Measurements from ENCODE around the gene CDK18.

The CDK18 gene

DNA sequence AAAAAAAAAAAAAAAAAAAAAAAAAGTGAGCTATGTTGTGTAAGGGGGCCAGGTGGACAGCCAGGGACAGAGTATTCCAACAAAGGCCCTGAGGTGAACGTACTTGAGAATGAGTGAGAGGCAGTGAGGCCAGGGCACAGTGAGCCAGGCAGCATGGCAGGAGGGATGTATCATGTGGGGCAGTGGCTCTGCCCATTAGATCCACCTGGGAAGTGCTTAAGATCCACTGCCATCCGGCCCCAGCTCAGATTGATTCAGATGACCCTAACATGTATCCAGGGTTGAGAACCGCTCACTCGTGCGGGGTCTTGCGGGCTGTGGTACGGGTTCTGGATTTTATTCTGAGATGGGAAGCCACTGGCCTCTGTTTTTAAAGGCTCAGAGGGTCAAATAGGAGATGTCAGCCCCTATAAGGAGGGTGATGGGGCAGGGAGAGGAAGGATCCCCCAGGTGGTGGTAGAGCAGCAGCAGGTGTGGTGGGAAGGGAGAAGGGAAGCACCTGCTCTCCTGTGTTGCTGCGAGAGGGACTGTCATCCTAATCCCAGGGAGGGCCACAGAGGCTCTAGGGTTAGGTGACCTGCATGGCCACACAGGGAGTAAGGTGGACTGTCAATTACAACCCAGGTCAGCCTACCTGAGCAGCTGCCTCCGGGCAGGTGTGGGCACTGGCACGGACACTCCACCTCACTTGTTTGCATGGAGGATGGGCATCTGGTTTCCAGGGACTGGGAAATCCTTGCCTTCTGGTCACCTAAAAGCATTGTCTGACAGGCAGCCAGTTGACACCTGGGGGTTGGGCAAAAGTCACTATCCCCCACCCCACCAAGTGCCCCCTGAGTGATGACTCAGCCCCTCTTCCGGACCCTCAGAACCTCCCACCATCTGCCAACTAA lies 31.6 kb downstream of the CDK18 start:
- no peak for DNase-seq (ENCODE audit: low read depth in 1 of 2, low spot score in 1 of 2)

DNA sequence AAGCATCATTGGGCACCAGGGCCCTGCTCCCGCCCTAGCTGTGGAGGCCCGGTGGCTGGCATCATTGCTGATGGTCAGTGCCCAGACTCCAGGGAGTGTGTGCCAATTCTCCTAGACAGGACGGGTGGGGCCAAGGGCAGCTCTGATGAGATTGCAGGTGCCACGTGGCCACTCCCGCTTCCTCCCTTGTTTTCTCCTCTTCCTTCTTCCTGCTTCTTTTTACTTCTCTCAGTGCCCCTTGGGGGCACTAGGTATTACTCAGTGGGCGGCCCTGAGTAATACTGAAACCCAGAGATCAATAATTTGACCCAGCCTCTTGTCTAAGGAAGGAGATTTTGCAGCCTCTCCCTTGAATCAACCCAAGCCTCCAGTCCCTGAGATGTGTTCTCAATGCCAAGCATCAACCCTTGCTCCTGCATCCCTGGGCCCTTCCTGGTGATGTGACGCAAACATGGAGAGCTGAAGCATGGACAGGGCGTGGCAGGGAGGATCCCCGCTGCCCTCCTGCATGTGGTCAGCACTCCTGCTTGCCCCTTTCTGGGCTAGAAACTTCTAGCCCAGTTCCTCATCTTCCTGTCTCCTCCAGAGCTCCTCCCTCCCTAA lies 32.4 kb downstream of the CDK18 start:
- DNase-seq (ENCODE audit: low read depth in 1 of 2, low spot score in 1 of 2): no peak

- no peak for DNase-seq (ENCODE audit: low read depth in 1 of 2, low spot score in 1 of 2)
Observed at GRCh38 chr1:205537386-205538018, 33.0 kb downstream of the CDK18 start.

GRCh38 chr1:205538235-205538840 lies 33.9 kb downstream of the CDK18 start:
- no peak for DNase-seq (ENCODE audit: low read depth in 1 of 2, low spot score in 1 of 2)

GRCh38 chr1:205541161-205541886 lies 36.9 kb downstream of the CDK18 start:
- DNase-seq (ENCODE audit: low read depth in 1 of 2, low spot score in 1 of 2): no peak

GRCh38 chr1:205542367-205542766 lies 37.9 kb downstream of the CDK18 start:
- DNase-seq (ENCODE audit: low read depth in 1 of 2, low spot score in 1 of 2): no peak

DNA sequence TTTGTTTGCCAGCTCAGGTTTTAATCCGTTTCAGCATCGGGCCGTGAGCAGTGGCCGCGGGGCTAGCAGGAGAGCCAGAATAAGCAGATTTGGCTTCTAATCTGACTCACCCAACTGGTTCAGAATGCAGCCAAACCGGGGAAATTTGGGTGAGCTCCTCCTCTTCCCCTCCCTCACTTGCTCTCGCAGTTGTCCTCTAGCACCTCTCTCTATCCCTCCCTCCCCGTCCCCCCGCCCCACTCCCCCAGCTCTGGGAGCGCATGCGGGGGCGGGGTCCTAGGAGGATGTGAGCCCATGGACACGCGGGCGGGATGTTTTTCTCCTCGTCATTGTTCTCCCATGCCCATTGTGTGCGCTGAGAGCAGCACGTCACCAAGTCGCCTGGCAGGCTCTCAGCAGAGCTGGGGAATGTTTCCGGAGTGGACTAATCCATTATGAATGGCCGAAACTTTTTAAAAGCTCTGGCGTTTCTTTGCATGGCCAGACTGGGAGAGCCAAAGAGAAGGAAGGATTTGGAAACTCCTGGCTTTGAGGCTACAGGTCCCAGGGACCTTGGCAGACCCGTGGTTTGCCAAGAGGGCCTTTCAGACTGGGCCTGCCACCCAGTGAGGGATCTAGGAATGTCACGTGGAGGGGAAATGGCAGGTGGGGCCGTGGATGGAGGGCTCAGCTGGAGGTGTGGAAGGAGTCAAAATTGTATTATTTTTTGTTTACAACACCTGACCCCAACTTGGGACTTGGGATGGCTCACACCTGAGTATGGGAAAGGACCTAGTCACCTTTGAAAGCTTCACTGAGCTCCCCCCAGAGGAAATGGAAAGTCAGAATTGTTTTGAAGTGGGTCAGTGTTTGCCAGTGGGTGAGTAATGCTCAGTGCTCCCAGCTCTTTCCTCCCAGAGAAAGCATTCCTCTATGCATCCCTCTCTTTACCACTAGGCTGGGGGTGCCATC lies 39.2 kb downstream of the CDK18 start:
- no peak for DNase-seq (ENCODE audit: low read depth in 1 of 2, low spot score in 1 of 2)

GRCh38 chr1:205545001-205545919 lies 40.8 kb downstream of the CDK18 start:
- no peak for DNase-seq (ENCODE audit: low read depth in 1 of 2, low spot score in 1 of 2)

DNA sequence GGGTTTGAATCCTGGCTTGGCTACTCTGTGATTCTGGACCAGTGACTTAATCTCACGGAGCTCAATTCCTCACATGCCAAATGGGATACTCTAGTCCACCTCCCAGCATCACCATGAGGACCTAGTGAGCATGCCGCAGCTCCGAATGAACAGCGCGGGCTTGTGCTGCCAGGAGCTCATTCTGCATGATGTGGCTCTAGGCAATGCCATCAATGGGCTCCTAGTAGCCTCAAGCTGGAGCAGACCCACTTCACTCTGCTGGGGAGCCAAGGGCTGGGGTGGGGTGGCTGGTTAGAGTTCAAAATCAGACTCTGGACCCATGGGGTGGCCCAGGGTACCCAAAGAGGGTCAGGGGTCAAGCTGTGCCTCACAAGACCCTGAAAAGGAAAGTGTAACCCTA lies 41.5 kb downstream of the CDK18 start:
- DNase-seq (ENCODE audit: low read depth in 1 of 2, low spot score in 1 of 2): no peak

DNA sequence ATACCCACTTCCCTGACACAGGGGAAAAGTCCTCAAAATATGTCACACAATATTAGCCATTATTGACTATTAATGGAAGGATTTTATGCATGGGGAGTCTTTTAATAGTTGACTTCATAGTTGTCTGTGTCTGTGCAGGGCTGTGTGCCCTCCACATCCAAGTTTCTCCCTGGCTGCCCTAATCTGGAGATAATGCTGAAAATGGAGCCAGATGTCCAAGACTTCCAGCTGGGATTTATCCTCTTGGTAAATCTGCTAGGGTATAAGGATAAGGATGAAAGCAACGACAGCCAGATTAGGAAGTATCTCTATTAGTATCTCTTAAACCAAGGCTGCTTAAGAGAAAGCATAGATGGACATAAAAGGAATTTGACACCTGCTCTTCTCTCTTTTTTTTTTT lies 42.1 kb downstream of the CDK18 start:
- DNase-seq (ENCODE audit: low read depth in 1 of 2, low spot score in 1 of 2): no peak

GRCh38 chr1:205547936-205548827 lies 43.7 kb downstream of the CDK18 start:
- DNase-seq (ENCODE audit: low read depth in 1 of 2, low spot score in 1 of 2): no peak

- DNase-seq (ENCODE audit: low read depth in 1 of 2, low spot score in 1 of 2): no peak
Observed at GRCh38 chr1:205554026-205554811, 49.8 kb downstream of the CDK18 start.

DNA sequence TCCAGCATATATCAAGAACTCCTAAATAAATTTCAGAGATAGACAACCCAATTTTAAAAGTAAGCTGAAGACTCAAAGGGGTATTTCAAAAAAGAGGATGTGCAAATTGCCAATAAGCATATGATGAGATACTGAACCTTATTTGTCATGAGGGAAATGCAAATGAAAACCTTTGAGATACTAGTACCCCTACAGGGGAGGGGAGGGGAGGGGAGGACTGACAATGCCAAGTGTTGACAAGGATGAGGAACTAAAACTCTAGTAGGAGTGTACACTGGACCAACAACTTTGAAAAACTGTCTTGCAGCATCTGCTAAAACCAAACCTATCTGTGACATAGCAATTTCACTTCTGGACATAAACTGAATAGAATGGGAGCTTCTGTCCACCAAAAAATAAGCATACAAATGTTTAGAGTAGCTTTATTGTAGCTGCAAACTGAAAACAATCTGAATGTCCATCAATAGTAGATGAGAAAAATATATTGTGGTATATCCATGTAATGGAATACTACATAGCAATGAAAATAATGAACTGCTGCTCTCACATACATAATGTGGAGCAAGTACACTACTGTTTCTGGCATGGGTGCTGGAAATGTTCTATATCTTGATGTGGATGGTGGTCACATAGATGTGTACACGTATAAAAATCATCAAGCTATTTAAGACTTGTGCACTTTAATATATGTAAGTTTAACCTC lies 57.2 kb downstream of the CDK18 start:
- no peak for DNase-seq (ENCODE audit: low read depth in 1 of 2, low spot score in 1 of 2)

- no peak for DNase-seq (ENCODE audit: low read depth in 1 of 2, low spot score in 1 of 2)
Observed at GRCh38 chr1:205563927-205564441, 59.5 kb downstream of the CDK18 start.

DNA sequence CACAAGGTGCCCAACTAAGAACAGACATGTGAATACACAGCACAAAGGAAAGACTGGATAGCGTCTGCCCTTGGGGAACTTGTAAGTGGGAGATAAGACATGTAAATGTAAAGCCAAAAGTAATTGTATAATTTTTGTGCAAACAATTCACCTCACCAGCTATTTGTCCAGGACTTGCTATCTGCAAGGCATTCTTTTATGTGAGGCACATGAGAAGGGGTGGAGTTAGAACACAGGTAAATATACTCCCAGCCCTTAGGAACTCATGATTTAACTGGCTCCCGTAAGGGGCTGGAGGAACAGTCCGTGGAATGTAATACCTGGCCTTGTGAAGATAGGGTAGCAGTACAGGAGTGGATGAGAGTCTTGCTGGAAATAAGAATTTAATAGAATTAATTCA lies 61.3 kb downstream of the CDK18 start:
- DNase-seq (ENCODE audit: low read depth in 1 of 2, low spot score in 1 of 2): no peak

- DNase-seq (ENCODE audit: low read depth in 1 of 2, low spot score in 1 of 2): no peak
Observed at GRCh38 chr1:205567716-205568115, 63.2 kb downstream of the CDK18 start.

Measured in stimulated activated CD4-positive, alpha-beta T cell treated with anti-CD3 and anti-CD28 coated beads, Interleukin-15, amount 100 ng/mL, for 1 hour (primary cell).